GM13977 (cell line): ENCODE results near the gene DGKD.

Experiments used
- DNase-seq: peaks from one replicate; pipeline ENCODE4 v3.0.0; 2012; ENCODE audit warnings: low spot score
- CTCF ChIP-seq: IDR thresholded peaks from 2 replicates; pipeline ENCODE4 v1.5.1; 2012; ENCODE audit warnings: mild to moderate bottlenecking, control low read depth; ENCODE audit not compliant: insufficient read depth; ENCODE audit errors: extremely low read depth, missing control alignments
- in situ Hi-C: fragments of 300-500 bp; cut with MboI; formaldehyde crosslinking; loops from one replicate; pipeline ENCODE4 v1.12.0; 2022; ENCODE audit warnings: low sequenced_read_pairs, low pct_unique_long_range_greater_than_20kb, mixed read lengths, inconsistent platforms; ENCODE audit not compliant: unreplicated experiment

DGKD gene

DNA sequence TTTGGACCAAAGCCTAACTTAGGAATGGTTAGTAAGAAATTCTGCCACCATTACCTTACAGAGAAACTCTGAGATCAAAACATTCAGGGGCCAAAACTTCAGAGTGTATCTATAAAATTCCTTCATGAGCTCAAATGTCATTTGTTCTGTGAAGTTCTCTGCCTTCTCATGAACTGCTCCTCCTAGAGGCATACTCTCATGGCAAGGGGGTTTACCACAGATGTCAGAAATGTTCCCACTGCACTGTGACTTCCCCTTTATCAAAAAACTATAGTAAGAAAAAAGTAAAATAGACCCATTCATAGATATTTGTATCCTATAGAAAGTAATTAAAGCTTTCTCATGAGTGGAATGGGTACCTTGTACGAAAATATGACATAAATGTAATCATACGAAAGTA, 143.8 kb downstream of the DGKD start:
- no peak for DNase-seq
- peak; percentile 17 for TF ChIP-seq CTCF
- in situ Hi-C loops: loop anchor here (25.0 kb wide), 1 partner anchor 214 kb away; the partner anchor contains the start of genes UGT1A4 and UGT1A5

DNA sequence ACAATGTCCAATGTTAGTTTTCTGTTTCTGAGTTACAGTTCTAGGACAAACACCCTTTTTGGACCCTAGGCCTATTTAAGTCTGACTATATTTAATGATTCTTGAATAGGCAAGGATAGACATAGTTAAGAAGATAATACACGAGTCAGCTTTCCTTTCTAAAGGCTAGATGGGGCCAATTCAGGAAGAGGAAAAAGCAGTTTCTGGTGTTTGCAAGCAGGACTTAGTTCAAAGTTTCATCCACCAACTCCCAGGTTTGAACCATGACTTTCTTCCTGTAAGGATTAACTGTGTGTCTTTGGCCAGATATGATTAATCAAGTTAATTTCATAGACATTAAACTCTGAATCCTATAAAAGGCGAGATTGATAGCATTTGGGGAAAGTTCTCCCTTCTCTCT, 145.6 kb downstream of the DGKD start:
- no peak for DNase-seq
- in situ Hi-C loops: loop anchor here (25.0 kb wide), 1 partner anchor 212 kb away; the partner anchor contains the start of genes UGT1A4 and UGT1A5
- TF ChIP-seq CTCF: no peak

GRCh38 chr2:233501198-233502076, 147.1 kb downstream of the DGKD start:
- DNase-seq: no peak
- in situ Hi-C loops: no loop called here
- TF ChIP-seq CTCF: no peak

- TF ChIP-seq CTCF: no peak
- in situ Hi-C loops: no loop called here
- DNase-seq: no peak
Measured at GRCh38 chr2:233503481-233503880, 149.2 kb downstream of the DGKD start.

DNA sequence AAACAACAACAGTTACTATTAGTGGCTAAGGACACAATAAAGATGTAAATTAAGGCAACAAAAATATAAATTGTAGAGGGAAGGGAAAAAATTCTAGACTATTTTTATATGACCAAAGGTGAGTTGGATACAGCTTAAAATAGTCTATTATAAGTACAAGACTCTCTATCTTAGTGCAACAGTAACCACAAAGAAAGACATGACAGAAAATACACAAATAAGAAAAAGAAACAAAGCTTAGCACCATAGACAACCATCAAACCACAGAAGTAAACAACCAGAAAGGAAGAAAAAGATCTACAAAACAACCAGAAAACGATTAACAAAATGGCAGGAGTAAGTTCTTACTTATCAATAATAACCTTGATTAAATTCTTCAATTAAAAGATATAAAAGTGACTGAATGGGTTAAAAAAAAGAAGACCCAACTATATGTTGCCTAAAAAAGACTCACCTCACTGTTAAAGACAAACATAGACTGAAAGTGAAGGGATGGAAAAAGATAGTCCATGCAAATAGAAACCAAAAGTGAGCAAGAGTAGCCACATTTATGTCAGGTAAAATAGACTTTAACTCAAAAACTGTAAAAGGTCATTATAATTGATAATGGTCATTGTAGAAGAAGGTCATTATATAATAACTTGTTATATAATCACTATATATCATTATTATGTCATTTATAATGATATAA, 149.8 kb downstream of the DGKD start:
- no peak for DNase-seq
- in situ Hi-C loops: no loop called here
- TF ChIP-seq CTCF: no peak

DNA sequence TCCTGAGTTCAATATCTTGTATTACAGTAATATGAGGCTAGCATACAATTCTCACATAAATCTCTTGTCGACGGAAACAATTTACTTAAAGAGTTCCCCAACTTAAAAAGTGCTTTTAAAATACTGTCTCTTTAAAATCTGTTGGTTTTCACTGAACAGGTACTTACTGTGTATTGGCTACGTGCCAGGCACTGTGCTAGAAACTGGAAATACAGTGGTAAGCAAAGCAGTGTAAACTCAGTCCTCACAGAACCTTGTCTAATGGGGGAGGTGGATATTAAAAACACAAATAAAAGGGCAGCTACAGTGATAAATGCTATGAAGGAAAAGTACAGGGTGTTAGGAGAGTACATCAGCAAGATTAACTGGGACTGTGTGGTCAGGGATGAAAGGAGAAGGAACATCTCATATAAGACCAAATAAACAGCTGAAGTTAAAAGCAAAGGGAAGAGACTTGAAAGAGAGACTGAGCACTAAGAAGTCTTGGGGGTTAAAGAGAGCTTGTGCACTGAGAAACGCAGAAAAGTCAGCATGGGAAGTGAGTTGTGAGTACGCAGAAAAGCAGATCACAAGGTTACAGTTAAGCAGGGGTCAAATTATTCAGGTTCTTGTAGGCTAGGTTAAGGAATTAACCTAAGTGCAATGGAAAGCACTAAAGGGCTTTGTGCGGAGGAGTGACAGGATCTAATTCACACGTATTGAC, 159.8 kb downstream of the DGKD start:
- in situ Hi-C loops: no loop called here
- TF ChIP-seq CTCF: no peak
- no peak for DNase-seq
